Urothelium cell line (cell line): Measurements from ENCODE around the gene IL36B.

Experiments used
- DNase-seq: peaks from one replicate; pipeline ENCODE4 v3.0.0; 2011; ENCODE audit warnings: low spot score, mixed read lengths
- FAIRE-seq: peaks from 2 replicates; lab custom pipeline; 2011; peaks lifted over from hg19 to GRCh38; lab: Jason Lieb, UNC

IL36B gene

DNA sequence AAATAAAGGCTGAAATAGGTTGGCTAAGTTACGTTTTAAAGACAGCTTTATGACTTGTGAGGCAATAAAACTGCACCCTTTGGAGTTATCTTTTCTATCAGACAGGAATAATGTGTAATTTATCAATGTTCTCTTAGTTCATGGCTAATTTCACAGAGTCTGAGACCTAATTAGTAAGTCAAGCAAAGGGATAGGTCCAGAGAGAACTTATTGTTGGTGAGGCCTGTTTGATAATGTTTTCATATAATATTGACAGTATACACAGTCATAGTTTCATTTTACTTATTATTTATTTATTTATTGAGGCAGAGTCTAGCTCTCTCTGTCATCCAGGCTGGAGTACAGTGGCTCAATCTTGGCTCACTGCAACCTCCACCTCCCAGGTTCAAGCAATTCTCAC, 4.5 kb upstream of the IL36B start:
- no peak for FAIRE-seq

DNA sequence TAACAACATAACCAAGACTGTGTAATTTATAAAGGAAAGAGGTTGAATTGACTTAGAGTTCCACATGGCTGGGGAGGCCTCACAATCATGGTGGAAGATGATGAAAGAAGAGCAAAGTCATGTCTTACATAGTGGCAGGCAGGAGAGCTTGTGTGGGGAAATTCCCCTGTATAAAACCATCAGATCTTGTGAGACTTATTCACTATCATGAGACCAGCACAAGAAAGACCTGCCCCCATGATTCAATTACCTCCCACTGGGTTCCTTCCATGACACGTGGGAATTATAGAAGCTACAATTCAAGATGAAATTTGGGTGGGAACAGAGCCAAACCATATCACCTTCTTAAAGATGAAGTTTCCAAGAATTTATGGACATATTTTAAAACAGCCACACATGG, 3.9 kb upstream of the IL36B start:
- FAIRE-seq (no peak), DNase-seq (no peak)

More for the DNA sequence above, 4.5 kb upstream of the IL36B start:
- DNase-seq: no peak

DNA sequence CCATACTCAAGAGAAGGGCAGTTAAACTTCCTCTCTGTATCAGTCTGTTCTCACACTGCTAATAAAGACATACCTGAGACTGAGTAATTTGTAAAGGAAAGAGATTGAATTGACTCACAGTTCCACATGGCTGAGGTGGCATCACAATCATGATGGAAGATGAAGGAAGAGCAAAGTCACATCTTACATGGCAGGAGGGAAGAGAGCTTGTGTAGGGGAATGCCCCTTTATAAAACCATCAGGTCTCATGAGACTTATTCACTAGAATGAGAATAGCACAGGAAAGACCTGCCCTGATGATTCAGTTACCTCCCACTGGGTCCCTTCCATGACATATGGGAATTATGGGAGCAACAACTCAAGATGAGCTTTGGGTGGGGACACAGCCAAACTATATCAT, 1.4 kb upstream of the IL36B start:
- no peak for DNase-seq
- FAIRE-seq: no peak

DNA sequence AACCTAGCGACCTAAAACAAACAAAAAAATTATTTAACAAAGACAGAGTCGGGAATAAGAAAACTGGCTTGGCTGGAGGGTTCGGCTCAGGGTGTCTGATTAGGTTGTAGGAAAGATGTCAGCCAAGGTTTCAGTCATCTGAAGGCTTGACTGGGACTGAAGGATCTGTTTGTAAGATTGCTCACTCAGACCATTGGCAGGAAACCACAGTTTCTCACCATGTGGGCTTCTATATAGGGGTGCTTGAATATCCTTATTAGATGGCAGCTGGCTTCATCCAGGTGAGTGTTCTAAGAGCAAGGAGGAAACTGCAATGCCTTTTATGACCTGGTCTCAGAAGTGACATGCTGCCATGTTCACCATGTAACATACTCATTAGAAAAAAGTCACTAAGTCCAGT, 999 bp upstream of the IL36B start:
- no peak for DNase-seq
- FAIRE-seq: no peak

DNA sequence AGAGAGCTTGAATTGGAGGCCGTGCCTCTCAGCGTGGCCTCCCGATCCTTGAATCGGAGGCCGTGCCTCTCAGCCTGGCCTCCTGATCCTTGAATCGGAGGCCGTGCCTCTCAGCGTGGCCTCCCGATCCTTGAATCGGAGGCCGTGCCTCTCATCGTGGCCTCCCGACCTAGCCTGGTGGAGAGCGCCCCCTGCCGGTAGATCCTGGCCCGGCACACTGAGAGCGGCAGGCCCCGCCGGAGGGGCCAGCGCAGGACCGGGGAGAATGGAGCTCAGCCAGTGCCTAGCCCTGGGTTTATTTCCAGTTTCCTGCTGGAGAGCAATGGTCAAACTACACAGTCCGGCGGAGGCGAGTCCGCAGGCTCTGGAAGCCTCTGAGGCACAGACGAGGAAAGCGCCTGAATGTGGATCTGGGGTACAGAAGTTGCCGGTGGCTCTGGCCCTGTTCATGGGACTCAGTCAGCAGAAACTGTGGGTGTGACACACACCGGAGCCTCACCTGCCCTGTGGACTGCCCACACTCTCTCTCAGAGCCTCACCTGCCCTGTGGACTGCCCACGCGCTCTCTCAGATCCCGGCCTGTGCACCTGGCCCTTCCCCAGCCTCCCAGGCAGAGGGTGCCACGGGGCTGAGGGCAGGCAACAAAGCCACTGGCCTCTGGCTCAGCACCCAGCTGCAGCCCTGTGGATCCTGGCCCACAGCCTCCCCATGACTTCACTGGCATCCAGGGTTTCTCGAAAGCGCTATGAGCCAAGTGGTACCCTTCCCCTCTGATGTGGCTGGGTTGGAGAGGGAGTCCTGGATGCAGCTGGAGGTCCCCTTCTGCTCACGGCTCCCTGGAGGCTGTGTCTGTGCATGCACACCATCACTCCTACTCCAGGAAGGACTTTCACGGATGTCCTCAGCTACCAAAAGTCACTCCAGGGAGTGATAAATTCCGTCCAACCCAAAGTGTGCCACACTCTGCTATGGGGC, 1.5 kb downstream of the IL36B start:
- FAIRE-seq: no peak

DNA sequence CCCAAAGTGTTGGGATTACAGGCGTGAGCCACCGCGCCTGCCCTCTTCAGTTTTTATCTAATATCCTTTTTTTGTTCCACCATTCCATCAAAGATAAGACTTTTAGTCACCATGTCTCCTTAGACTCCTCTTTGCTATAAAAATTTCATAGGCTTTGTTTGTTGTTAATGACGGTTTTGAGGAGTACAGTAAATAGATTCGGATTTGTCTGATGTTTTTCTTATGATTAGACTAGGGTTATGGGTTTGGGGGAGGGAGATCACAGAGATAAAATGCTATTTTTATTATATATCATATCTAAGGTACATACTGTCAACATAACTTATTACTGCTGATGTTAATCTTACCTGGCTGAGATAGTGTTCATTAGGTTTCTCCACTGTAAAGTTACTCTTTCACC, 6.2 kb downstream of the IL36B start:
- DNase-seq: no peak
- no peak for FAIRE-seq

More for the DNA sequence above, 1.5 kb downstream of the IL36B start:
- DNase-seq: no peak

DNA sequence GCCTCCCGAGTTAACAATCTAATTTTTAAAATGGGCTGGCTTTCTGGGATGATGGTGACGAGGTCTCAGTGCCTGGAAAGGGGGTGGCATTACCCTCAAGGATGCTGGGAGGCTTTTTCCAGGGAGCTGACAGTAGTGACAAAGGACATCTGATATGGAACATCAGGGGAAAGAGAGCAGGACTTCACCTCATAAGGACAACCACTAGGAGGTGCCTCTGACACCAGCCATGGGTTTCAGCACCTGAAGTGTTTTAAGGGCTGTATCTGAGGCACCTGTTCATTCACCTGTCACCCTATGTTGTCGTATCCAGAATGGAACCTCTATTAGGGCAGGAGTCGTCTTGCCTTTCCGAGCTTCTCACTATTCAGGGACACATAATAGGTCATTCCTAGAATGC, 10.8 kb downstream of the IL36B start:
- DNase-seq (no peak), FAIRE-seq (peak; percentile 20)

DNA sequence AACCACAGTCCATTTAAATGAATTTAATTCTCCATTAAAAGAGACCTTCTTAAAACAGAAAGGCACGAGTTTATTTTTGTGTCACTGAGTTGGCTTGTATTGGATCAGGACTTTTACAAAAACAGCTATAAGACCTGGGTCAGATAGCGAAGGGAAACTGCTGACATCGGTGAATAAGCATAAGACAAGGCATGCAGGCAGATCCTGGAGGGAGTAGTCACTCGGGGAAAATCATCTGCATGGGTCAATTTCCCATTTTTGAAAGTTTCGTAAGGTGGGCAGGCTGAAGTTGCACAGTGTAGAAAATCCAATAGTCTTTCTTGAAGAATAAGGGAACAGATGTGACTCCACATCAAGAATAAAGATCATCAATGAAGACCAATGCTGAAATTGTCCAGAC, 12.9 kb downstream of the IL36B start:
- FAIRE-seq (no peak), DNase-seq (no peak)

DNA sequence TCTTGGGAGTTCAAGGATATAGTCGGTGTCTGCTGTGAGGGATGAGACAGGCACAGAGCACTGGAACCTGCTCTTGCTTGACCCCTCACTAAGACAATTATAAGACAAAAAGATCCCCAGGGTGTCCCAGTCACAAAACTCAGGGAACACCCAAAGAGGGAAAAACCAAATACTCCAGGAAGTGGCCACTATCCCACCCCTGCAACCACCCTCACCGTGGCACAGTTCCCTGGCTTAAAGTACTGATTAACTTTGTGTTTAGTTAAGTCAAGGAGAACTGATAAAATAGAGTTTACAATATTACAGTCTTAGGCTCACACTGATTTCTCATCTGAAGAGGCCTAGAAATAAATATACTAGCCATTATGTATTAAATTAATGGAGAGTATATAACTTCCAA, 13.5 kb downstream of the IL36B start:
- DNase-seq (no peak), FAIRE-seq (no peak)

DNA sequence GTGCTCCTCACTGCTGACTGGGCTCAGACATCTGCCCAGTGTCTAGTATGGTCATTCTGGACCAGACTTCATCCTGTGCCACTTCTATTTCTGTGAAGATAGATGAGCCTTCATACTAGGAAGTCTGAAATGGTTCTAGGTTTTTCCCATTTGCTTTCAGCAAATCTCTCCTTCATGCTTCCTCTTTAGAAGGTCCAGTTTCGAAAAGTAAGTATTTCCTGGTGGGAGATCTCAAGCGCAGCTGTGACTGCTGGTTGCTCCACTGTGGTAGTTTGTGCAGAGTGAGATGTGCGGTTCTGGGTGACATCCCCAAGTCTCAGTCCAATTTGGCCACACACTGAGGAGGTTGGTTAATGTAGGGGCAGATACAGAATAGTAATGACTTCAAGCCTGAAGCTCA, 14.4 kb downstream of the IL36B start:
- FAIRE-seq (no peak), DNase-seq (no peak)

DNA sequence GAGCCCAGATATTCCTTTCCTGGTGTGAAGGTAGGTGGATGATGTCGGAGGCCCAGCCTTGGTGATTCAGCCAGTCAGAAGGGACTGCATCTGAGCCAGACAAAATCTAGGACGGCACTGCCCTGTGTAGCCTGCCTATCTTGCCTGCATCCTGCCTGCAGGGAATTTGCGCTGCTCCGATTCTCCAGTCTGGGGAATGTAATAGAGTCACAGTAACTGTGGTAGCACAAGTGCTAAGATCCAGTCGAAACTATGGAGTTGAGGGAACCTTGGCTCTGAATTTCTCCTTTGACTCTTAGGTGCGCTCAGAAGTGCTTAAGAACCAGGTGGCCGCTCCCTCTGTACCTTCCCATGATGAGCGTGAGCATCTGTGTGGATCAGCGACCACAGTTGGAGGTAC, 15.9 kb downstream of the IL36B start:
- DNase-seq (no peak), FAIRE-seq (no peak)

DNA sequence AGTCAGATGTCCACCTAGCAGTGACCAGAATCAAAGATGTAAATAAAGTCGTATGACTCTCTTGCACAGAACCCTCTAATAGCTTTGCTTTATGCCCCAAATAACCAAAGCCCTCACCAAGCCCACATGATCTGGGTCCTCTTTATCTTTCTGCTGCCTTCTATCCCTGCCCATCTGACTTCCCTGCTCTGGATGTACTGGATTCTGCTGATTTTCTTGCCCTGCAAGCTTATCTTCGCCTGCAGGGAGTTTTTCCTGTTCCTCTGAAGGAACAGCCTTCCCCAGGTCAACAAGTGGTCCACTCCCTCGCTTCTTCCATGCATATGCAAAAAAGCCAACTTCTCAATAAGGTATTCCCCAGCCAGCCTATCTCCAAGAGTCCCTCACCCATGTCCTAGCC, 18.7 kb downstream of the IL36B start:
- DNase-seq: no peak
- no peak for FAIRE-seq

DNA sequence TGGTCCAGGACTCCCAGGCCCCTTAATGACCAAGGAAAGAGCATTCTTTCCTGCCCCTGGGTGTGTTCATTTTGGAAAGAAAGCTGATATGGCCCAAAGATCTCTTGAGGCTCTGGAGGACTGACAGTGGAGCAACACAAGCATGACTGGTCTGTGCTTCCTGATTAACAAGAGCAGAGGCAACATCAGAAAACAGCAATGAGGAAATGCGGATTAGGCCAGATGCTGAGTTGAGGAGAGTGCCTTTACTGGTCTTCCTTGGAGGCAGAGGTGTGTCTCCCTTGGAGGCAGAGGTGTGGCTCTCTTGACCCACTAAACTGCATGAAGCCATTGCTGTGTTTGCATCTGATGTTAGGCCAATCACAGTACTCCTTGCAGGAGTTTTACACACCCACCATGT, 19.9 kb downstream of the IL36B start:
- no peak for FAIRE-seq

DNA sequence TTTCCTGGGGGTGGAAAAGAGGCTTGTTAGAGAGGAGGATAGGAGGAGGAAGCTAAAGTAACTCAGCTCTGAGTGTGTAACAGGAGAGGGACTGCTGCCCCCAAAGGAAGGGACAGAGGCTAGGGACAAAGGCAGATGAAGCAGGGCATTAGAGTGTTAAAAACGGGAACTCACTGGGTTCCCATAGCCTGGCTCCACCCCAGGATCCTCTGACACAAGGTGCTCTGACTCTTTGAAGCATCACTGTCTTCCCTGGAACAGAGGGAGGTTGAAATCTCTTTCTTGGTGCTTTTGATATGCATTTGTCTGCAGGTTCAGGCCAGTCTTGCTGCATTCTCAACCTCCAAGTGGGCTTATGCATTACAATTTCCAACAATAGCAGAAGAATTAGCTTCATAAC, 24.6 kb downstream of the IL36B start:
- no peak for FAIRE-seq
- no peak for DNase-seq

More for the DNA sequence above, 19.9 kb downstream of the IL36B start:
- DNase-seq: no peak

DNA sequence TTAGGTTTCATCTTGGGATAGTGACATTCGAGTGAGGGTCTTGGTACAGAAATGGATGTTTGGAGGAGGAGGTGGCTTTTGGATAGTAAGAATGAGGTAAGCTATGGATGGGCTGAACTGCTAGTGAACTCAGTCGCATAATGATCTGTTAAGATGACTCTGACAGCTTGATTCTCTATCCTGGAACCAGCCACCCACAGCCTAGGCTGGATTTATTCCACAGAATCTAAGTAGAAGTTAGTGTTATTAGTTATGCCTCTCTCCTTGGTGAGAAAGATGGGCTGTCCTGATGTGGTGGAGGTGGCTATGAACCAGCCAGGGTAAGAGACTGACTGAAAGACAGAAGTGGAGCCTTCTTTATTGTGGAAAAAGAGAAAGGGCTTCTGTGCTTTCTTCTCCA, 25.0 kb downstream of the IL36B start:
- FAIRE-seq (no peak), DNase-seq (no peak)

DNA sequence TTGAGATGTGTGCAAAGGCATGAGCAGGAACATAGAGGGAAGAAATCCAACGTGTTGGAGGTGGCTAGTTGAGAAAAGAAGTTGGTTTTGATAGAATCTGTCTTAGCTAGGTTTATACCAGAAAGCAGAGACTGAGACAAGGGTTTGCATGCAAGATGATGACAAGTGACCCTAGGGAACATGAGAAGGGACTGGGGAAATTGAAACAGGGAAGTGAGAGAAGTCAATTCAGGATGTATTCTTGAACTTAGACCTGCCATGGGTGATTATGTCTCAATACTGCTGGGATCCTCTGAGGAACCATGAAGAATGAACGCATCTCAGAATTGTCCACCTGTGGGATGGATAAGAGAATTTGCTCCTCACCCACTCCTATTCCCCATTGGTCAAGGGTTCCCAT, 26.9 kb downstream of the IL36B start:
- DNase-seq (no peak), FAIRE-seq (no peak)

DNA sequence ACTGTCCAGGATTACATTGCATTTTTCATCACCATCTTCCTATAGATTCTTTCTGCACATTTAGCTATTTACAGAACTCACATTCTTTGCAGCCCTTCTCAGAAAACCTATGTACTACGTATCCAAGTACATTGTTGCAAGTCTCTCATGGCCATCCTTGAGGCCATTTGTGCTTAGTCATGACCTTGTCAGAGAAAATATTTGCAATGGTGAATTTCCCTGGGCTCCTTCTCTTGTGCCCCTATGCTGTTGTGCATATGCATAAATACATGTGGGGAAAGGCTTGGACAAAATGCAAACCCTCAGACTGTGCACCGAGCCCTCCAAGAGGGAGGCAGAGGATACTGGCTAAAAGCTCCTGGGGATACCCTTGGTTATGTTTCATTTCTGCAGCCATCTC, 27.9 kb downstream of the IL36B start:
- FAIRE-seq: no peak
- DNase-seq: no peak

DNA sequence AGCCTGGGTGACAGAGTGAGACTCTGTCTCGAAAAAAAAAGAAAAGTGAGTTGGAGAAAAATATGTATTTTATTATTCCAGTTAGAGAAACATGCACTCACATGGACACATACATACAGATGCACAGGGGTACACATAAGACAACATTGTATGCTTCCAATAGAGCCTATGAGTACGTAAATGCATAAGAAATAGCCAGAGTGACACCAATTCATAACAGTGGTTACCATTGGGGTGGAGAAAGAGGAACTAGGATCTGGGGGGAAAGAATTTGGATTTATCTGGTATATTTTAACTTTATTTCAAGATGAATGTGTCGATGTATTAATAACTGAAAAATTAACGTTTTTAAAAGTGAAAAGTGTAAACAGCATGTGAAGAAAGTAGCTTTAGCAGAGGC, 31.4 kb downstream of the IL36B start:
- no peak for FAIRE-seq
- no peak for DNase-seq

DNA sequence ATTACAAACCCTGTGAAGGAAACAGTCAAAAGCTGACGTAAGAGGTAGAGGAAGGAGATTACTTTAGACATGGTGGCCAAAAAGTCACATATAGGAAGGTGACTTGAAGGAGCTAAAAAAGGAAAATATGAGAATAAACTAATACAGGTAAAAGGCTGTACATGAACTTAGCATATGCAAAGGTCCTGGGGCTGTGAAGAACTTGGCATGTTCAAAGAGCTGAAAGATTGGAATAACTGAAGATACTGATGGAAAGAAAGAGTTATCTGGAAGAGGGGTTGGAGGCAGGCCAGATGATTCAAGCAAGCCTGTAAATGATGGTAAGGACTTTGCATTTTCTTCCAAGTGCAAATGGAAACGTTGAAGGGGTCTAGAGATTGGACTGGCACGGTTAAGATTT, 34.2 kb downstream of the IL36B start:
- DNase-seq: no peak
- no peak for FAIRE-seq

DNA sequence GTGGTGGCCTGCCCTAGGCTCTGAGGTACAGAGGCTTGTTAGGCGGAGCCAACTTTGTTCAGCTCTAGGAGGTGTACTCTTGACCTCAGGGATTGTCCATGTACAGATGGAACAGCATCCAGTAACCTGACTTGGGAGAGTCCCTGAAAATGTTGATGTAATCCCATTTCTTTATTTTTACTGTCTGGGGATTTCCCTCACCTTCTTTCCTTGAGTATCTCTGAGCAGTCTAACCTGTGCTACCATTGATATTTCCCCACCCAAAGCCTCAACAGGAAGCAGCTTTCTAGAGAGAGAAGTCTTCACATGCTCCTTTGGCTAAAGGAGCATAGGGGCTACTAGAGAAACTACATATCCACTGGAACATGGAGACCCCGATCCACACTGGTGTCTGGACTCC, 37.0 kb downstream of the IL36B start:
- DNase-seq: no peak
- no peak for FAIRE-seq

DNA sequence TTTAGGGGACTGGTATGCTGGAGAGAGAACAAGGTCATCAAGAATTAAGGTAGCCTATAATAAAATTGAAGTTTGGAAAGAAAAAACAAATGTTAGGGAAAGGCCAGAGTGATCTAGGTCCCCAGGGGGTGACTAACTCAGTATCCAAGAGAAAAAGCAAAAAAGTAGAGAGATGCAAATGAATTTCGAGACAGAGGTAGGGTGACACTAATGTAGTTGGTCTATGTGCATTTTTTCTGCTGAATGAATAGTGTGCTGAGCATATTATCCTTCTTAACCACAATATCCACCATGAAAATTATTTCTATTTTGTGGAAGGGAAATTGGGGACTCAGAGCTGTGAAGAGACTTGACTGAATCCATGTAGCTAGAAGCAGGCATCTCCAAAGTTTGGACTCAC, 37.6 kb downstream of the IL36B start:
- FAIRE-seq: no peak

DNA sequence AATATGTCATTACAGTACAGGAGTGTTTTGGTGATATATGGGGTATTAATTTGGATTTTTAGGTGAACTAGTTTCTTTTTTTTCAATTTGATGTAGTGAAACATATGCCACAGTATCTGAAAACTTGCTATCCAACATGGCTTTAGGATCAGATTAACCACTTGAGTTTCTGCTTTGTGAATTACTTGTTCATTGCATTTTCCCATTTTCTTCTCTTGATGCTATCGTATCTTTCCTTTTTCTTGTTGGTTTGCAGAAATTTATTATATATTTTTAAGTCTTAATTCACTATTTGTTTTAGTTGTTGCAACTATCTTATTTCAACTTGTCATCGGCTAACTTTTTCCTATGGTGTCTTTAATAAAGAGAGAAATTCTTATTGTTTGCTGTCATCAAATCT, 38.6 kb downstream of the IL36B start:
- no peak for DNase-seq
- no peak for FAIRE-seq

More for the DNA sequence above, 37.6 kb downstream of the IL36B start:
- no peak for DNase-seq

DNA sequence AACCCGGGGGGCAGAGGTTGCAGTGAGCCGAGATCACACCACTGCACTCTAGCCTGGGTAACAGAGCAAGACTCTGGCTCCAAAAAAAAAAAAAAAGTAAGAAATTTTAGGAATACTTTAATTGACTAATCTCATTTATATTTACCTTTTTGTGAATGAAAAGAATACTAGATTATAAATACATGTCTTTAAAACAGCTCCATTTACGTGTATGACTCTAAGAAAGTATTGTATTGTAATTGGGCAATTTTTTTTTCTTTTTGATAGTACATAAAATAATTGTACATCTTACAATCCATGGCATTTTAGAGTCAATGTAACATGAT, 39.4 kb downstream of the IL36B start:
- no peak for DNase-seq
- no peak for FAIRE-seq
